ENCODE data around the gene STK17B. TPM values are rescaled to one million over a fixed set of nuclear protein-coding genes. Genes with fewer than 3 reads are reported as not detected.
"Not testable (repeated sequence)": the region's sequence is repeated elsewhere in the genome, so short reads cannot be mapped to it uniquely, and the experiment has no call there.

The STK17B gene
- total RNA-seq, 1 donor from 2014 or later, result 73.9 TPM

- peak; percentile 54 for DNase-seq (ENCODE audit: low read depth)
Observed at GRCh38 chr2:196113061-196113974, 58.1 kb downstream of the STK17B start.

- peak; percentile 59 for DNase-seq (ENCODE audit: low read depth)
Observed at GRCh38 chr2:196112418-196113034, 58.9 kb downstream of the STK17B start.

GRCh38 chr2:196108604-196109003 lies 62.8 kb downstream of the STK17B start:
- no peak for DNase-seq (ENCODE audit: low read depth)

- DNase-seq (ENCODE audit: low read depth), result no peak
Observed at GRCh38 chr2:196105951-196106350, 65.4 kb downstream of the STK17B start.

GRCh38 chr2:196104066-196104465 lies 67.3 kb downstream of the STK17B start:
- no peak for DNase-seq (ENCODE audit: low read depth)

- no peak for DNase-seq (ENCODE audit: low read depth)
Observed at GRCh38 chr2:196103626-196104025, 67.8 kb downstream of the STK17B start.

GRCh38 chr2:196101325-196101991 lies 69.9 kb downstream of the STK17B start:
- peak; percentile 22 for DNase-seq (ENCODE audit: low read depth)

- no peak for DNase-seq (ENCODE audit: low read depth)
Observed at GRCh38 chr2:196099916-196100315, 71.5 kb downstream of the STK17B start.

GRCh38 chr2:196097864-196098660 lies 73.3 kb downstream of the STK17B start:
- DNase-seq (ENCODE audit: low read depth), result no peak

- DNase-seq (ENCODE audit: low read depth), result no peak
Observed at GRCh38 chr2:196096982-196097745, 74.2 kb downstream of the STK17B start.

GRCh38 chr2:196096264-196096663 lies 75.1 kb downstream of the STK17B start:
- DNase-seq (ENCODE audit: low read depth), result no peak

- DNase-seq (ENCODE audit: low read depth), result not testable (repeated sequence)
Observed at GRCh38 chr2:196089448-196089847, 81.9 kb downstream of the STK17B start.

- no peak for DNase-seq (ENCODE audit: low read depth)
Observed at GRCh38 chr2:196088203-196088602, 83.2 kb downstream of the STK17B start.

GRCh38 chr2:196086517-196087368 lies 84.6 kb downstream of the STK17B start:
- DNase-seq (ENCODE audit: low read depth), result no peak

GRCh38 chr2:196083601-196084000 lies 87.8 kb downstream of the STK17B start:
- no peak for DNase-seq (ENCODE audit: low read depth)

Data from myocyte (in vitro differentiated cells).